Effector memory CD4-positive, alpha-beta T cell (primary cell): Measurements from ENCODE around the gene CISD2.
"Not testable (repeated sequence)": the region's sequence is repeated elsewhere in the genome, so short reads cannot be mapped to it uniquely, and the experiment has no call there.

Experiments
- DNase-seq, 3 donors: peaks; one replicate each; pipeline ENCODE4 v3.0.0-alpha.2; 2020
- H3K27ac ChIP-seq: 2 replicates; pipeline ENCODE4 v1.7.0; 2013; ENCODE audit warnings: mild to moderate bottlenecking, low read length, moderate library complexity; ENCODE audit not compliant: insufficient read depth, poor library complexity, severe bottlenecking
- H3K27me3 ChIP-seq: replicated peaks from 2 replicates; pipeline ENCODE4 v1.7.0; 2013; ENCODE audit warnings: mild to moderate bottlenecking, low read length; ENCODE audit not compliant: insufficient read depth, control insufficient read depth, poor library complexity, severe bottlenecking
- H3K36me3 ChIP-seq: 2 replicates; pipeline ENCODE4 v1.7.0; 2013; ENCODE audit warnings: mild to moderate bottlenecking, low read length, moderate library complexity; ENCODE audit not compliant: control insufficient read depth, insufficient read depth
- H3K4me1 ChIP-seq: 2 replicates; pipeline ENCODE4 v1.7.0; 2013; ENCODE audit warnings: low read length, mild to moderate bottlenecking; ENCODE audit not compliant: control insufficient read depth, insufficient read depth, poor library complexity, severe bottlenecking
- H3K4me3 ChIP-seq: 2 replicates; pipeline ENCODE4 v1.7.0; 2013; ENCODE audit warnings: low read length, low read depth, mild to moderate bottlenecking; ENCODE audit not compliant: insufficient read depth, poor library complexity, severe bottlenecking
- H3K9me3 ChIP-seq: 2 replicates; pipeline ENCODE4 v1.7.0; 2013; ENCODE audit warnings: mild to moderate bottlenecking, low read length, moderate library complexity; ENCODE audit not compliant: control insufficient read depth

The CISD2 gene

DNA sequence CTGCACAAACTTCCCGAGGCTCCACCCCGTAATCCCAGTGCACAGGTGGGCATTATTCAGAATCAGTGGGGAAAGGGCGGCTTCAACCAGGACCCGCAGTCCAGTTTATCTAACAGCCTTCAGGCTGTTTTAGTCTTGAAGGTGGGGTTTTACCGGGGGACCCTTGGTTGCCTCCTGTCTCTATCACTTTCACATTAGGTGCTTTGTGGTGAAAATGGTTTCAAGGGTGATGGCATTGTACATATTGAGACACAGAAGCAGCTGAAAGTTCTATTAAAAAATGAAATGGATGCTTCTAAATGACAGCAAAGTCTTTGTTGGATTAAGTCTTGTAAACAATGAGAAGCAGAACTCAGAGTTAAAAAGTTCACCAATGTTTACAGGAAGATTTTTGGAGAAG lies 27.8 kb downstream of the CISD2 start:
- not testable (repeated sequence) for H3K4me1 ChIP-seq, H3K36me3 ChIP-seq, H3K27ac ChIP-seq, DNase-seq, H3K9me3 ChIP-seq, H3K4me3 ChIP-seq, H3K27me3 ChIP-seq

DNA sequence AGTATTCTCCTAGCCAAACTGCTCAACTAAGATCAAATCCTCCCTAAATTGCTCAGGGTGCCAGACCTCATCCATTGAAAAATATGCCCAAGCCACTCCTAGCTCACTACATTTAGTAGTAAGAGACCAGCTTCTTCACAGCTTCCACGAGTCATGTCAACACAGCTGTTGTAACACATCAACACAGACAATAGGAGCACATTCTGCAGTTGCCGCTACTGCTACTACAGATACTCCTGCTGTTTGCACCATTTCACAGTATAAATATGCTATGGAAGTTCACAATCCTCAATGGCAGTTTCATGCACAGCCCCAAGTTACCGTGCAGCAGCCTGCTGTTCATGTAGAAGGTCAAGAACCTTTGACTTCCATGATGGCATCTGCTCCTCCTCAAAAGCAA lies 28.8 kb downstream of the CISD2 start:
- not testable (repeated sequence) for H3K27ac ChIP-seq, DNase-seq, H3K4me3 ChIP-seq, H3K27me3 ChIP-seq, H3K36me3 ChIP-seq, H3K4me1 ChIP-seq, H3K9me3 ChIP-seq

DNA sequence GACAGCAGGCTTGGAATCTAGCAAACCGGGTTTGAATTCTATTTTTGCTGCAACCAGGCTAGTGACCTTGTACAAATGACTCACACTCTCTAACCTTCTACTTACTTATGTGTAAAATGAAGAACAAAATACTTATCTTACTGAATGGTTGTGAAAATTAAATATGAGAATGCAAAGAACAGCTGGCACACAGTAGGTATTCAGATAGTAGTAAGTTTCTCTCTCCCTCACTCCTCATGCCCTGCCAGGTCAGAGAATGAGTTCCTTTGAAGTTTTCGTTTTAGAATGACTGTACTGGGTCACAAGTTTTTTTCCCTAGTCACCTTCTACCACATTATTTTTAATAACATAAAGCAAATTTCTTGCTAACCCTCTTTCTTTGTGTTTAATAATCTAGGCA lies 33.0 kb downstream of the CISD2 start:
- Histone ChIP-seq H3K27me3 (no peaks in the 10 kb centered on the region), H3K4me1 (no peaks in the 10 kb centered on the region), H3K9me3 (no peaks in the 10 kb centered on the region), H3K4me3 (no peak overlapping the region), H3K36me3 (no peaks in the 10 kb centered on the region), H3K27ac (no peak overlapping the region)
- no peak for DNase-seq

DNA sequence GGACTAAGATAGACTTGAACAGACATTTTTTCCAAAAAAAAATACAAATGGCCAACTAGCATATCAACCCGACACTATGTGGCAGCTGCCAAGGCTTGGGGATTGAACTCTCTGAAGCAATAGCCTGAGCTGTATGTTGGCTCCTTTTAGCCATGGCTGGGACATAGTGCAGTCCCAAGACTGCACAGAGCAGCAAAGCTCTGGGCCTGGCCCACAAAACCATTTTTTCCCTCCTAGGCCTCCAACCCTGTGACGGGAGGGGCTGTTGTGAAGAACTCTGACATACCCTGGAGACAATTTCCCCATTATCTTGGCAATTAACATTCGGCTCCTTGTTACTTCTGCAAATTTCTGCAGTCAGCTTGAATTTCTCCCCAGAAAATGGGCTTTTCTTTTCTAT lies 50.1 kb downstream of the CISD2 start:
- H3K4me3 ChIP-seq: no peak overlapping the region
- H3K27ac ChIP-seq: no peak overlapping the region

DNA sequence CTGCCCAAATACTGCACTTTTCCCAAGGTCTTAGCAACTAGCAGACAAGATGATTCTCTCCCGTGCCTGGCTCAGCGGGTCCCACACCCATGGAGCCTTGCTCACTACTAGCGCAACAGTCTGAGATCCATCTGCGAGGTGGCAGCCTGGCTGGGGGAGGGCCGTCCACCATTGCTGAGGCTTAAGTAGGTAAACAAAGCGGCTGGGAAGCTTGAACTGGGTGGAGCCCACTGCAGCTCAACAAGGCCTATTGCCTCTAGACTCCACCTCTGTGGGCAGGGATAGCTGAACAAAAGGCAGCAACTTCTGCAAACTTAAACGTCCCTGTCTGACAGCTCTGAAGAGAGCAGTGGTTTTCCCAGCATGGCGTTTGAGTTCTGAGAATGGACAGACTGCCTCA lies 50.9 kb downstream of the CISD2 start:
- H3K27me3 ChIP-seq, H3K9me3 ChIP-seq, DNase-seq: not testable (repeated sequence)

More for the DNA sequence above, 50.1 kb downstream of the CISD2 start:
- no peak for DNase-seq
- Histone ChIP-seq H3K27me3 (no peaks in the 10 kb centered on the region), H3K4me1 (no peaks in the 10 kb centered on the region), H3K9me3 (no peaks in the 10 kb centered on the region), H3K36me3 (no peaks in the 10 kb centered on the region)

DNA sequence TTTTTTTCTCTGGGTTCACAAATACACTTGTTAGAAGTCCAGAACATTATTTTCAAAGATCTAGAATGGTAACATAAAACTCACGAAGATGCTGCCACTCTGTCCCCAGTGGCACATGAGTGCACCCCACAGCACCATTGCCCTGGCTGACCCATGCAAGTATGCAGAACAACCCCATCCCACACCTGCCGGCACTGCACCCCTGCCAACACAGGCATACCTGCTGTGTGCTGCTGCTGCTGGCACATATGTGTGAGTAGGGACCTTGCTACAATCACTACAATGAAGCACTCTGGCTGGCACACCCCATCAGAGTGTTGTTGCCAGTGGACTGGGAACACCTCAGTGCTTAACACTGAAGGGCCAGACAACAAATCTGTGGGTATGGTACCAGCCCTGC lies 66.9 kb downstream of the CISD2 start:
- Histone ChIP-seq H3K4me3 (no peak overlapping the region), H3K4me1 (no peaks in the 10 kb centered on the region), H3K9me3 (no peaks in the 10 kb centered on the region), H3K27ac (no peak overlapping the region), H3K27me3 (no peaks in the 10 kb centered on the region), H3K36me3 (no peaks in the 10 kb centered on the region)
- no peak for DNase-seq

More for the DNA sequence above, 50.9 kb downstream of the CISD2 start:
- not testable (repeated sequence) for H3K36me3 ChIP-seq, H3K27ac ChIP-seq, H3K4me1 ChIP-seq, H3K4me3 ChIP-seq

DNA sequence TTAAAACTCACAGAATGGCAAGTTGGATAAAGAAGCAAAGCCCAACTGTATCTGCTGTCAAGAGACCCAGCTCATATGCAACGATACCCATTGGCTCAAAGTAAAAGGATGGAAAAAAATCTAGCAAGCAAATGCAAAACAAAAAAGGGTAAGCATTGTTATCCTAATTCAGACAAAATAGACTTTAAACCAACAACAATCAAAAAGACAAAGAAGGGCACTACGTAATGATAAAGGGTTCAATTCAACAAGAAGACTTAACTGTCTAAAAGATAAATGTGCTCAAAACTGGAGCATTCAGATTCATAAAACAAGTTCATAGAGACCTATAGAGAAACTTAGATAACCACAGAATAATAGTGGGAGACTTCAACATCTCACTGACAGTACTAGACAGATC lies 69.3 kb downstream of the CISD2 start:
- not testable (repeated sequence) for H3K27ac ChIP-seq, H3K27me3 ChIP-seq, H3K36me3 ChIP-seq, DNase-seq, H3K4me1 ChIP-seq, H3K4me3 ChIP-seq, H3K9me3 ChIP-seq
